T-cell (primary cell): ENCODE measurements around the gene PRPF8. TPM values are rescaled to one million over a fixed set of nuclear protein-coding genes. Genes with fewer than 3 reads are reported as not detected.
A peak's percentile ranks its signal among the peaks of the same experiment; 100 is the strongest.
"Not testable (repeated sequence)": the region's sequence is repeated elsewhere in the genome, so short reads cannot be mapped to it uniquely, and the experiment has no call there.

Experiments used
- ATAC-seq, 4 experiments: fragments of 200-7000 bp in 3 of 4; fragments of 150-1000 bp in 1 of 4; cut with Tn5 transposase; replicated peaks in 1 of 4; 1 replicate in 3 of 4; 2 replicates in 1 of 4; pipeline ENCODE4 v1.10.0; 2021; ENCODE audit warnings: moderate library complexity in 3 of 4, mild to moderate bottlenecking in 2 of 4, moderate number of reproducible peaks in 1 of 4
- CTCF ChIA-PET, 2 donors: fragments of 300-600 bp; sonication (Branson Sonifier 250); formaldehyde crosslinking; loops; one replicate each; lab custom pipeline; 2022; ENCODE audit warnings: antibody characterized with exemption in 2 of 2; lab: Charles Lee
- POLR2A ChIA-PET, 2 donors: fragments of 300-600 bp; sonication (Branson Sonifier 250); formaldehyde crosslinking; loops; one replicate each; lab custom pipeline; 2022; ENCODE audit warnings: antibody characterized with exemption in 2 of 2; lab: Charles Lee
- DNase-seq, 35 experiments: peaks; one replicate each; pipeline versions ENCODE4 v3.0.0 to v3.0.0-alpha.2; 2013 to 2023
- H3K27ac ChIP-seq: one replicate; pipeline ENCODE4 v1.5.1; 2013; ENCODE audit warnings: low read length
- H3K27me3 ChIP-seq, 2 experiments: replicated peaks in 1 of 2; 1 replicate in 1 of 2; 2 replicates in 1 of 2; pipeline versions ENCODE4 v1.6.1 to v1.7.0; 2013; ENCODE audit warnings: low read length in 1 of 2, mixed read lengths in 1 of 2; ENCODE audit not compliant: control insufficient read depth in 2 of 2, insufficient read depth in 2 of 2; ENCODE audit errors: extremely low read depth in 1 of 2
- H3K36me3 ChIP-seq, 2 donors: 1 replicate in 1 of 2; 2 replicates in 1 of 2; pipeline versions ENCODE4 v1.6.1 to v1.7.0; 2013; ENCODE audit warnings: low read length in 1 of 2; ENCODE audit not compliant: control insufficient read depth in 2 of 2, insufficient read depth in 1 of 2; ENCODE audit errors: extremely low read depth in 1 of 2
- H3K4me1 ChIP-seq, 2 experiments: 1 replicate in 1 of 2; 2 replicates in 1 of 2; pipeline versions ENCODE4 v1.6.1 to v1.7.0; 2013; ENCODE audit warnings: low read length in 2 of 2, mixed read lengths in 1 of 2; ENCODE audit not compliant: insufficient read depth in 2 of 2, control insufficient read depth in 1 of 2; ENCODE audit errors: extremely low read depth in 1 of 2
- H3K4me3 ChIP-seq, 2 donors: 1 replicate in 1 of 2; 2 replicates in 1 of 2; pipeline versions ENCODE4 v1.5.1 to v1.7.0; 2013; ENCODE audit warnings: mild to moderate bottlenecking in 2 of 2, low read length in 1 of 2, moderate library complexity in 1 of 2; ENCODE audit not compliant: control insufficient read depth in 1 of 2; ENCODE audit errors: extremely low read depth in 1 of 2
- H3K9me3 ChIP-seq: 2 replicates; pipeline ENCODE4 v1.7.0; 2013
- H3K27ac Mint-ChIP-seq, 2 donors: one replicate each; pipeline ENCODE4 v1.8.0; 2020 to 2021; ENCODE audit warnings: mild to moderate bottlenecking in 2 of 2, mixed read lengths in 2 of 2
- H3K27me3 Mint-ChIP-seq, 2 donors: one replicate each; pipeline ENCODE4 v1.8.0; 2021 to 2022; ENCODE audit warnings: mixed read lengths in 2 of 2
- H3K36me3 Mint-ChIP-seq: one replicate; pipeline ENCODE4 v1.8.0; 2021; ENCODE audit warnings: mixed read lengths
- H3K4me1 Mint-ChIP-seq, 3 donors: one replicate each; pipeline ENCODE4 v1.8.0; 2020 to 2022; ENCODE audit warnings: mixed read lengths in 3 of 3, mild to moderate bottlenecking in 1 of 3
- H3K4me3 Mint-ChIP-seq, 3 donors: one replicate each; pipeline ENCODE4 v1.8.0; 2020 to 2022; ENCODE audit warnings: mild to moderate bottlenecking in 3 of 3, mixed read lengths in 3 of 3, moderate library complexity in 3 of 3
- H3K9me3 Mint-ChIP-seq, 3 donors: one replicate each; pipeline ENCODE4 v1.8.0; 2020 to 2022; ENCODE audit warnings: mixed read lengths in 3 of 3
- WGBS: methylation state at CpG from one replicate; pipeline ENCODE4 v1.1.5; 2013; ENCODE audit warnings: missing lambda C conversion rate; ENCODE audit not compliant: insufficient coverage; 5-methylcytosine and 5-hydroxymethylcytosine counted together
- total RNA-seq, 35 experiments: library from RNA in 6 of 35; stranded (reverse) in 6 of 35; fragments of 120-200 nt in 1 of 35; gene quantifications; one replicate each; pipeline versions ENCODE4 v1.2.1 to v1.2.4 and lab custom pipeline; 2013 to 2026

Gene PRPF8
- total RNA-seq, 5 donors from 2014 or later (not counting 1 experiment from before 2014, with no cell fraction given): 387 to 543 (median 409) TPM

DNA sequence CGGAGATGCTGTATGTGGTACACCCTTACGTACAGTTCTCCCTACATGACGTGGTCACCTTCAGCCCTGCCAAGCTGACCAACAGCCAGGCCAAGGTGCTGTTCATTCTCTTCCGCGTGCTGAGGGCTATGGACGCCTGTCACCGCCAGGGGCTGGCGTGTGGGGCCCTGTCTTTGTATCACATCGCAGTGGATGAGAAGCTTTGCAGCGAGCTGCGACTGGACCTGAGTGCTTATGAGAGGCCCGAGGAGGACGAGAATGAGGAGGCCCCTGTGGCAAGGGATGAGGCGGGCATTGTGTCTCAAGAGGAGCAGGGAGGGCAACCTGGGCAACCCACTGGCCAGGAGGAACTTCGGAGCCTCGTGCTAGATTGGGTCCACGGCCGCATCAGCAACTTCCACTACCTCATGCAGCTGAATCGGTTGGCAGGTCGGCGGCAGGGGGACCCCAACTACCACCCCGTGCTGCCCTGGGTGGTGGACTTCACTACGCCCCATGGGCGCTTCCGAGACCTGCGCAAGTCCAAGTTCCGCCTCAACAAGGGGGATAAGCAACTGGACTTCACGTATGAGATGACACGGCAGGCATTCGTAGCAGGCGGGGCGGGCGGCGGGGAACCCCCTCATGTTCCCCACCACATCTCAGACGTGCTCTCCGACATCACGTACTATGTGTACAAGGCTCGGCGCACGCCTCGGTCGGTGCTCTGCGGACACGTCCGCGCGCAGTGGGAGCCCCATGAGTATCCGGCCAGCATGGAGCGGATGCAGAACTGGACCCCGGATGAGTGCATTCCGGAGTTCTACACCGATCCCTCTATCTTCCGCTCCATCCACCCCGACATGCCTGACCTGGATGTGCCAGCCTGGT lies 41.2 kb upstream of the PRPF8 start:
- WGBS: 94% methylated on average over 49 of the region's 54 CpGs
- peak overlapping the region; percentile 75 to 82 (median 76) for H3K4me3 Mint-ChIP-seq
- POLR2A ChIA-PET: no interaction called here

DNA sequence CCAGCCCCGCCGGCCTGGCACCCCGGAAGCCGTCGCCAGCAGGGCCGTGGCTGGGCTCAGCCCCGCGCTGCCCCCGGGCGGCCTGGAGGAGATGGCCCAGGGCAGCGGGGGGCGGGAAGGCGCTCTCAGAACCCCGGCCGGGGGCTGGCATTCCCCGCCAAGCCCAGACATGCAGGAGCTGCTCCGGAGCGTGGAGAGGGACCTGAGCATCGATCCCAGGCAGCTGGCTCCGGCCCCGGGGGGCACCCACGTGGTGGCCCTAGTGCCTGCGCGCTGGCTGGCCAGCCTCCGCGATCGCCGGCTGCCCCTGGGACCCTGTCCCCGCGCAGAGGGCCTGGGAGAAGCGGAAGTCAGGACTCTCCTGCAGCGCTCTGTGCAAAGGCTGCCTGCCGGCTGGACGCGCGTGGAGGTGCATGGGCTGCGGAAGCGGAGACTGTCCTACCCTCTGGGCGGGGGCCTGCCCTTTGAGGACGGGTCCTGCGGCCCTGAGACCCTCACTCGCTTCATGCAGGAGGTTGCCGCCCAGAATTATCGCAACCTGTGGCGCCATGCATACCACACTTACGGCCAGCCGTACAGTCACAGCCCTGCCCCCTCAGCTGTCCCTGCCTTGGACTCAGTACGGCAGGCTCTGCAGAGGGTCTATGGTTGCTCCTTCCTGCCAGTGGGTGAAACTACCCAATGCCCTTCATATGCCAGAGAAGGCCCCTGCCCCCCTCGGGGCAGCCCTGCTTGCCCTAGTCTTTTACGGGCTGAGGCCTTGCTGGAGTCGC lies 40.4 kb upstream of the PRPF8 start:
- 15% methylated on average over 51 of the region's 51 CpGs for WGBS
- H3K4me3 ChIP-seq: peak overlapping the region; percentile 54 to 61
- no peak overlapping the region for H3K27ac ChIP-seq
- H3K27me3 Mint-ChIP-seq: no peaks in the 10 kb centered on the region
- peaks cover 12 to 32% of the 10 kb centered on the region in 2 donors for H3K36me3 ChIP-seq
- no peaks in the 10 kb centered on the region for H3K27me3 ChIP-seq
- peak in 2 of 35 experiments; percentile 17 to 23 for DNase-seq
- H3K4me3 Mint-ChIP-seq: peak overlapping the region; percentile 75 to 82 (median 76)
- H3K9me3 Mint-ChIP-seq: no peaks in the 10 kb centered on the region
- ChIA-PET CTCF (interaction anchor here in 1 of 2 donors (0.8 kb wide), 1 partner anchor 56 kb away, joined by 3 read pairs; no protein-coding TSS in a partner anchor), POLR2A (no interaction called here)
- H3K4me1 Mint-ChIP-seq: peaks cover 38 to 56% (median 55%) of the 10 kb centered on the region in 3 donors
- no peaks in the 10 kb centered on the region for H3K9me3 ChIP-seq
- peaks cover 14% of the 10 kb centered on the region for H3K36me3 Mint-ChIP-seq
- peaks cover 22 to 85% of the 10 kb centered on the region in 2 experiments for H3K4me1 ChIP-seq
- H3K27ac Mint-ChIP-seq: peak overlapping the region; percentile 44 to 66
- peak; percentile 60 to 68 (median 62) for ATAC-seq

More for the DNA sequence above, 41.2 kb upstream of the PRPF8 start:
- H3K27me3 ChIP-seq: no peaks in the 10 kb centered on the region
- CTCF ChIA-PET: interaction anchor here in 1 of 2 donors (0.6 kb wide), 1 partner anchor 40 kb away, joined by 8 read pairs; no protein-coding TSS in a partner anchor
- DNase-seq: no peak
- no peaks in the 10 kb centered on the region for H3K9me3 Mint-ChIP-seq
- H3K4me1 ChIP-seq: peaks cover 21 to 78% of the 10 kb centered on the region in 2 experiments
- no peaks in the 10 kb centered on the region for H3K9me3 ChIP-seq
- H3K4me1 Mint-ChIP-seq: peaks cover 35 to 52% (median 50%) of the 10 kb centered on the region in 3 donors
- ATAC-seq: no peak
- peak overlapping the region; percentile 44 to 66 for H3K27ac Mint-ChIP-seq
- H3K4me3 ChIP-seq: peak overlapping the region; percentile 54 to 61
- no peak overlapping the region for H3K27ac ChIP-seq
- no peaks in the 10 kb centered on the region for H3K27me3 Mint-ChIP-seq
- H3K36me3 ChIP-seq: peaks cover 17 to 38% of the 10 kb centered on the region in 2 donors
- peaks cover 14% of the 10 kb centered on the region for H3K36me3 Mint-ChIP-seq

DNA sequence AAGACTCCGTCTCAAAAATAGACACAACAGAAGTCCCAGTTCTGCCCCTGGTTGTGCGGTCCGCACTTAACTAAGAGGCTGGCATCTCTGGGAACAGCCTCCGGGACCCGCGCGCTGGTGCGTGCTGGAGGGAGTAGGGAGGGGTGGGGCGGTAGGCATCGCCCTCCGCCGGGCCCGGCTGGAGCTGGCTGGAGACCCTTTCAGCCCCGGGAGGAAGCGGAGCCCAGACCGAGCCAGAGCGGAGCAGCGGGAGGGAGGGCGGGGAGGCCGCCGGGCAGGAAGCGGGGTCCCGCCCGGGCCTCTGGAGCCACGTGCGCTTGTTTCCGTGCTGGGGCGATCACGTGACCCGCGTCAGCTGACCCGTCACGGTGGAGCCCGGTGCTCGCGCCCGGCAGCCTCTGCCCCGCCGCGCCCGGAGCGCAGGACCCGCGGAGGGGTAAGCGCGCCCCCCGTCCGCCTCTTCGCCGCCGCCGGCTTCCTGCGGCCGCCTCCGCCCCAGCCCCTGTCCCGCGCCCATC lies 39.7 kb upstream of the PRPF8 start, which contains the start of gene WDR81:
TSS of gene WDR81 (plus strand) at position 354 of the 518 bp plus-strand sequence. CDS start 256 bp downstream, outside the sequence.
- 0% methylated on average over 55 of the region's 57 CpGs for WGBS
- H3K27ac ChIP-seq: peak within 1 kb of the TSS; percentile 55
- Mint-ChIP-seq H3K9me3 (no peaks in the 10 kb centered on the region), H3K4me1 (peaks cover 33 to 51% (median 50%) of the 10 kb centered on the region in 3 donors), H3K4me3 (peak within 1 kb of the TSS; percentile 75 to 82 (median 76)), H3K27me3 (no peaks in the 10 kb centered on the region), H3K36me3 (peaks cover 9% of the 10 kb centered on the region), H3K27ac (peak within 1 kb of the TSS; percentile 72 to 82)
- peak within 1 kb of the TSS; percentile 58 to 61 for H3K4me3 ChIP-seq
- ChIA-PET CTCF (interaction anchor here in 1 of 2 donors (0.8 kb wide), 1 partner anchor 55 kb away, joined by 3 read pairs; no protein-coding TSS in a partner anchor), POLR2A (no interaction called here)
- ATAC-seq: peak; percentile 83 to 89 (median 87)
- DNase-seq: peak; percentile 67 to 91 (median 80)
- peaks cover 22 to 81% of the 10 kb centered on the region in 2 experiments for H3K4me1 ChIP-seq
- no peaks in the 10 kb centered on the region for H3K27me3 ChIP-seq
- no peaks in the 10 kb centered on the region for H3K9me3 ChIP-seq
- H3K36me3 ChIP-seq: peaks cover 12 to 28% of the 10 kb centered on the region in 2 donors

DNA sequence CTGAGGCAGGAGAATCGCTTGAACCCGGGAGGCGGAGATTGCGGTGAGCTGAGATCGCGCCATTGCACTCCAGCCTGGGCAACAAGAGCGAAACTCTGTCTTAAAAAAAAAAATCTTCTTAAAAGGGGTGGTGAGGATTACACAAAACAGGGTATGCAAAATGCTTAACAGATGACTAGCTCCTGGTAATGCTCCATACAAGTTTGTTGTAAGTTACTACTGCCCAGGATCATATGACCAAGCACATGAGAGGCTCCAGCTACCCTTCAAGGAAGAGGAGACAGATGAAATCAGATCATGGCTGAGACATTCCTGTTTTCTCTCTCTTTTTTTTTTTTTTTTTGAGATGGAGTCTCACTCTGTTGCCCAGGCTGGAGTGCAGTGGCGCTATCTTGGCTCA lies 37.4 kb upstream of the PRPF8 start:
- POLR2A ChIA-PET, H3K36me3 Mint-ChIP-seq, DNase-seq, H3K27me3 Mint-ChIP-seq, H3K27ac ChIP-seq, H3K27me3 ChIP-seq, H3K9me3 ChIP-seq, ATAC-seq, H3K4me3 ChIP-seq, H3K9me3 Mint-ChIP-seq: not testable (repeated sequence)
- peaks cover 27 to 73% of the 10 kb centered on the region in 2 experiments for H3K4me1 ChIP-seq
- CTCF ChIA-PET: interaction anchor here in 1 of 2 donors (0.7 to 1.4 kb wide), 3 partner anchors 53 to 148 kb away, joined by 3 read pairs; no protein-coding TSS in a partner anchor
- H3K4me1 Mint-ChIP-seq: peaks cover 45 to 50% (median 48%) of the 10 kb centered on the region in 3 donors
- peak overlapping the region in 1 of 3 donors; percentile 82 for H3K4me3 Mint-ChIP-seq
- peaks cover under 1 to 11% of the 10 kb centered on the region in 2 donors for H3K36me3 ChIP-seq
- peak overlapping the region in 1 of 2 donors; percentile 94 for H3K27ac Mint-ChIP-seq
- WGBS: no CpG with 5 or more reads among the region's 8 CpGs

DNA sequence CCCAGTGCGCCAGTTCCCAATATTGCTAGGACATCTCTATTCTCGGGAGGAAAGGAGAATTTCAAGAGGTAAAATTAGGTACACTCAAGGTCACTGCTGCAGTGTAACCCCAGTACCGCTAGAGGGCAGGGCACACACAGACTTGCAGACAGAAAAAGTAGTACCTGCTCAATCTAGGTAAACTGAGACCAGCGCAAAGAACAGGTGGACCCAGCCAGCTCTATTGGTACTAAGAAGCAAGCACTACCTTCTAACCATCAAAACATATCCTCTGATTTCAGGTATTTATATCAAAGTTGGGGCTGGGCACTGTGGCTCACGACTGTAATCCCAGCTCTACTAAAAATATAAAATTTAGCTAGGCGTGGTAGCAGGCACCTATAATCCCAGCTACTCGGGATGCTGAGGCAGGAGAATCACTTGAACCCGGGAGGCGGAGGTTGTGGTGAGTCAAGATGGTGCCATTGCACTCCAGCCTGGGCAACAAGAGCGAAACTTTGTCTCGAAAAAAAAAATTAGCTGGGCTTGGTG lies 36.3 kb upstream of the PRPF8 start:
- peak in 33 of 35 experiments; percentile 22 to 81 (median 59) for DNase-seq
- H3K4me3 Mint-ChIP-seq: peak overlapping the region in 2 of 3 donors; percentile 17 to 32
- Histone ChIP-seq H3K27me3 (peaks cover 0 to 3% of the 10 kb centered on the region in 2 experiments), H3K36me3 (peaks cover 0 to under 1% of the 10 kb centered on the region in 2 donors), H3K27ac (no peak overlapping the region), H3K9me3 (no peaks in the 10 kb centered on the region), H3K4me1 (peaks cover 29 to 68% of the 10 kb centered on the region in 2 experiments), H3K4me3 (no peak overlapping the region)
- peaks cover 3% of the 10 kb centered on the region for H3K36me3 Mint-ChIP-seq
- peak overlapping the region; percentile 14 to 84 for H3K27ac Mint-ChIP-seq
- H3K27me3 Mint-ChIP-seq: no peaks in the 10 kb centered on the region
- ATAC-seq: no peak
- 41% methylated on average over 10 of the region's 11 CpGs for WGBS
- CTCF ChIA-PET: interaction anchor here (0.6 to 1.6 kb wide), 8 partner anchors 49 to 567 kb away, joined by 3 read pairs; partner anchors contain the start of genes RILP (in 1 of the 2) and SMYD4 (in 1 of the 2)
- no peaks in the 10 kb centered on the region for H3K9me3 Mint-ChIP-seq
- POLR2A ChIA-PET: interaction anchor here in 1 of 2 donors (0.7 kb wide), 1 partner anchor 549 kb away, joined by 4 read pairs; no protein-coding TSS in a partner anchor
- H3K4me1 Mint-ChIP-seq: peaks cover 49 to 56% (median 51%) of the 10 kb centered on the region in 3 donors
